Caco-2 (cell line): ENCODE results near the gene LUZP1. TPM values are rescaled to one million over a fixed set of nuclear protein-coding genes. Genes with fewer than 3 reads are reported as not detected.

Experiments
- BruUV-seq: library from RNA; stranded (reverse); fragments of 400-500 nt; replicated peaks from 2 replicates; lab custom pipeline; 2021; lab: Mats Ljungman, UMichigan
- CTCF ChIA-PET: fragments of 300-600 bp; sonication (Branson Sonifier 250); formaldehyde crosslinking; loops from one replicate; lab custom pipeline; 2022; ENCODE audit warnings: antibody characterized with exemption; lab: Charles Lee
- POLR2A ChIA-PET: fragments of 300-600 bp; sonication (Branson Sonifier 250); formaldehyde crosslinking; loops from one replicate; lab custom pipeline; 2022; ENCODE audit warnings: antibody characterized with exemption; lab: Charles Lee
- DNase-seq, 2 experiments: peaks; one replicate each; pipeline versions ENCODE4 v3.0.0 to v3.0.0-alpha.2; 2020 to 2022
- H3K27me3 ChIP-seq: replicated peaks from 2 replicates; pipeline ENCODE4 v1.6.0; 2011; ENCODE audit warnings: low read length; ENCODE audit not compliant: control insufficient read depth, insufficient read depth
- H3K36me3 ChIP-seq: 2 replicates; pipeline ENCODE4 v1.5.1; 2011; ENCODE audit warnings: low read length; ENCODE audit not compliant: control insufficient read depth, insufficient read depth
- H3K4me1 ChIP-seq: fragments of 250-450 bp; sonication (Bioruptor Pico); 2 replicates; pipeline ENCODE4 v1.5.1; 2020; ENCODE audit warnings: mild to moderate bottlenecking
- H3K4me3 ChIP-seq: 2 replicates; pipeline ENCODE4 v1.5.1; 2011; ENCODE audit warnings: low read depth, mild to moderate bottlenecking, control low read depth, low read length
- H3K9me3 ChIP-seq: fragments of 250-450 bp; sonication (Bioruptor Pico); 2 replicates; pipeline ENCODE4 v1.5.1; 2020; ENCODE audit warnings: mild to moderate bottlenecking, moderate library complexity
- H3K27ac Mint-ChIP-seq: one replicate; pipeline ENCODE4 v1.8.0; 2022; ENCODE audit warnings: mixed read lengths; ENCODE audit not compliant: unreplicated experiment
- H3K27me3 Mint-ChIP-seq: one replicate; pipeline ENCODE4 v1.8.0; 2022; ENCODE audit warnings: mixed read lengths; ENCODE audit not compliant: insufficient read depth, unreplicated experiment
- H3K36me3 Mint-ChIP-seq: one replicate; pipeline ENCODE4 v1.8.0; 2022; ENCODE audit warnings: mild to moderate bottlenecking, mixed read lengths; ENCODE audit not compliant: insufficient read depth, unreplicated experiment
- H3K4me1 Mint-ChIP-seq: one replicate; pipeline ENCODE4 v1.8.0; 2022; ENCODE audit warnings: low read depth, mixed read lengths; ENCODE audit not compliant: unreplicated experiment
- H3K4me3 Mint-ChIP-seq: one replicate; pipeline ENCODE4 v1.8.0; 2022; ENCODE audit warnings: mild to moderate bottlenecking, moderate library complexity, mixed read lengths; ENCODE audit not compliant: unreplicated experiment
- H3K9me3 Mint-ChIP-seq: one replicate; pipeline ENCODE4 v1.8.0; 2022; ENCODE audit warnings: mixed read lengths; ENCODE audit not compliant: unreplicated experiment
- intact Hi-C: fragments of 100-400 bp; cut with micrococcal nuclease; formaldehyde crosslinking; loops from one replicate; pipeline ENCODE4 v1.10.0; 2022; ENCODE audit not compliant: unreplicated experiment
- total RNA-seq: library from RNA; stranded (reverse); gene quantifications from 2 replicates; pipeline ENCODE4 v1.2.3, GENCODE V29; 2022
- TF ChIP-seq, protein P1 (sequence below), 2 experiments: fragments of 200-600 bp in 1 of 2; IDR thresholded peaks; 1 replicate in 1 of 2; 2 replicates in 1 of 2; pipeline versions ENCODE4 v1.5.1 to v1.8.0; 2011 to 2022; ENCODE audit warnings: antibody characterized with exemption in 1 of 2, control low read depth in 1 of 2, inconsistent platforms in 1 of 2, low read depth in 1 of 2, low read length in 1 of 2, mild to moderate bottlenecking in 1 of 2, moderate library complexity in 1 of 2; ENCODE audit not compliant: insufficient read depth in 1 of 2, severe bottlenecking in 1 of 2, unreplicated experiment in 1 of 2

LUZP1 gene
- total RNA-seq, 1 experiment from 2014 or later, result 20.6 TPM

DNA sequence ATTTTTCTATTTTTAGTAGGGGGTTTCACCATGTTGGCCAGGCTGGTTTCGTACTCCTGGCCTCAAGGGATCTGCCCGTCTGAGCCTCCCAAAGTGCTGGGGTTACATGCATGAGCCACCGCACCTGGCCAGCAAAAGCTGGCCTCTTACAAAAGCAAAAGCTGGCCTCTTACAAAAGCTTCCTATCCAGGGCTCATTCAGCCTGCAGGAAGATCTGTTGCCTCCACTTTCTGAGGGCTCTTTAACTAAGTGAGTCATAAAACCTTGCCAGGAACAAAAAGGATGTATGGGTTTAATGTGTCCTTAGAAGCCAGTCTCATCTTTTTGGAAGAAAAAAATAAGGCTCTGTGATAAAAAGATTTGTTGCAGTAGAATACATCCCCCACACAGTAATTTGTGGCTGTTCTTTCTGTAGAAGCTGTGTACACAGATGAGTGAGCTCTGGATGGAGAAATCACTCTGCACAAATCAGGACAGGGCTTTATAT lies 33.6 kb upstream of the LUZP1 start:
- Histone ChIP-seq H3K9me3 (no peaks in the 10 kb centered on the region), H3K4me3 (no peak overlapping the region), H3K4me1 (peaks cover under 1% of the 10 kb centered on the region), H3K27me3 (no peaks in the 10 kb centered on the region), H3K36me3 (no peaks in the 10 kb centered on the region)
- ChIA-PET CTCF (no interaction called here), POLR2A (no interaction called here)
- no peak overlapping the region for H3K27ac Mint-ChIP-seq
- peaks cover 5% of the 10 kb centered on the region for H3K36me3 Mint-ChIP-seq
- intact Hi-C loops, result no loop called here
- DNase-seq, result no peak
- H3K4me1 Mint-ChIP-seq, result no peaks in the 10 kb centered on the region
- no peaks in the 10 kb centered on the region for H3K9me3 Mint-ChIP-seq
- no peak overlapping the region for H3K4me3 Mint-ChIP-seq
- no TSS peak for BruUV-seq
- H3K27me3 Mint-ChIP-seq, result no peaks in the 10 kb centered on the region
- TF ChIP-seq, protein P1, sequence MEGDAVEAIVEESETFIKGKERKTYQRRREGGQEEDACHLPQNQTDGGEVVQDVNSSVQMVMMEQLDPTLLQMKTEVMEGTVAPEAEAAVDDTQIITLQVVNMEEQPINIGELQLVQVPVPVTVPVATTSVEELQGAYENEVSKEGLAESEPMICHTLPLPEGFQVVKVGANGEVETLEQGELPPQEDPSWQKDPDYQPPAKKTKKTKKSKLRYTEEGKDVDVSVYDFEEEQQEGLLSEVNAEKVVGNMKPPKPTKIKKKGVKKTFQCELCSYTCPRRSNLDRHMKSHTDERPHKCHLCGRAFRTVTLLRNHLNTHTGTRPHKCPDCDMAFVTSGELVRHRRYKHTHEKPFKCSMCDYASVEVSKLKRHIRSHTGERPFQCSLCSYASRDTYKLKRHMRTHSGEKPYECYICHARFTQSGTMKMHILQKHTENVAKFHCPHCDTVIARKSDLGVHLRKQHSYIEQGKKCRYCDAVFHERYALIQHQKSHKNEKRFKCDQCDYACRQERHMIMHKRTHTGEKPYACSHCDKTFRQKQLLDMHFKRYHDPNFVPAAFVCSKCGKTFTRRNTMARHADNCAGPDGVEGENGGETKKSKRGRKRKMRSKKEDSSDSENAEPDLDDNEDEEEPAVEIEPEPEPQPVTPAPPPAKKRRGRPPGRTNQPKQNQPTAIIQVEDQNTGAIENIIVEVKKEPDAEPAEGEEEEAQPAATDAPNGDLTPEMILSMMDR (IDR thresholded peaks at IDR 0.05; ENCODE audit: insufficient read depth in 1 of 2, low read depth in 1 of 2, low read length in 1 of 2, severe bottlenecking in 1 of 2, unreplicated experiment in 1 of 2), result no peak

DNA sequence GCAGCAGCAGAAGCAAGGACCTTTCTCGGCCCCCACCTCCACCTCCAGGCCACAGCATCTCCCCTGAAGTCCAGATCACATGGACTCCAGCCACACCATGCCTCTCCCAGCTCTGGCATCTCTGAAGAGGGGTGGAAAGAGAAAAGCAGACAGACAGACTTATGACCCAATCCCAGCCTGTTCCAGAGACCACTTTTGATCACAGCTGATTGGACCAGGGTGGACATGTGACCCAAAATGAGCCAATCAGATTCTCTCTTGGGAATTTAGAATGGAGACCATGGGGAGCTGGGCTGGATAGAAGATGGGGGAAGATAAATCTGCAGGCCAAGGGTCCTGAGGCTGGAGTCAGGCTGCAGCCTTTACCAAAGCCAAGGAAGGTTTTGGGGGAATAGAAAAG lies 32.2 kb upstream of the LUZP1 start:
- ChIA-PET CTCF (no interaction called here), POLR2A (no interaction called here)
- no peaks in the 10 kb centered on the region for H3K36me3 ChIP-seq
- Mint-ChIP-seq H3K27ac (no peak overlapping the region), H3K4me3 (no peak overlapping the region), H3K36me3 (peaks cover 2% of the 10 kb centered on the region), H3K27me3 (no peaks in the 10 kb centered on the region), H3K4me1 (no peaks in the 10 kb centered on the region), H3K9me3 (no peaks in the 10 kb centered on the region)
- peaks cover 9% of the 10 kb centered on the region for H3K4me1 ChIP-seq
- intact Hi-C loops, result no loop called here
- H3K27me3 ChIP-seq, result no peaks in the 10 kb centered on the region
- no TSS peak for BruUV-seq
- H3K4me3 ChIP-seq, result no peak overlapping the region
- no peaks in the 10 kb centered on the region for H3K9me3 ChIP-seq
- TF ChIP-seq, protein P1 (IDR thresholded peaks at IDR 0.05; ENCODE audit: insufficient read depth in 1 of 2, low read depth in 1 of 2, low read length in 1 of 2, severe bottlenecking in 1 of 2, unreplicated experiment in 1 of 2), result no peak
- DNase-seq, result no peak

DNA sequence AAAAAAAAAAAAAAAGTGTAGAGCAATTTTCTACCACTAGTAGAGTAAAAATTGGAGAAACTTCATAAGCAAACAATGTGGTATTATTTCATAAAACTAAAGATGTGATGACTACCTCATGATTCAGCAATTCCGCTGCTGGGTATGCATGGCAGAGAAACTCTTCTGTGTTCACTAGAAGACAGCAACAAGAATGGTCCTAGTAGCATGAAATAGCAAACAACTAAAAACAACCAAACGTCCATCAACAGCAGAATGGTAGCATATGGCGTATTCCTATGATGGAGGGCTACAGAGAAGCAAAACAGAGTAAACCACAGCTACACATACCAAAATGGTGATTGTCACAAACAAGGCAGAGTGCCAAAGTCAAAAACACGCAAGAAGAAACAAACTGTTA lies 29.7 kb upstream of the LUZP1 start:
- H3K27me3 Mint-ChIP-seq, result no peaks in the 10 kb centered on the region
- TF ChIP-seq, protein P1 (IDR thresholded peaks at IDR 0.05; ENCODE audit: insufficient read depth in 1 of 2, low read depth in 1 of 2, low read length in 1 of 2, severe bottlenecking in 1 of 2, unreplicated experiment in 1 of 2), result no peak
- no peak overlapping the region for H3K4me3 Mint-ChIP-seq
- no peaks in the 10 kb centered on the region for H3K27me3 ChIP-seq
- CTCF ChIA-PET, result interaction anchor here (0.6 kb wide), 2 partner anchors 22 to 151 kb away, joined by 3 to 5 read pairs; no protein-coding TSS in a partner anchor
- no peaks in the 10 kb centered on the region for H3K9me3 Mint-ChIP-seq
- POLR2A ChIA-PET, result no interaction called here
- no peaks in the 10 kb centered on the region for H3K36me3 ChIP-seq
- no peak for DNase-seq
- no peak overlapping the region for H3K27ac Mint-ChIP-seq
- peaks cover 4% of the 10 kb centered on the region for H3K36me3 Mint-ChIP-seq
- no TSS peak for BruUV-seq
- H3K4me1 ChIP-seq, result peaks cover 9% of the 10 kb centered on the region
- H3K4me3 ChIP-seq, result no peak overlapping the region
- intact Hi-C loops, result no loop called here
- no peaks in the 10 kb centered on the region for H3K9me3 ChIP-seq
- H3K4me1 Mint-ChIP-seq, result no peaks in the 10 kb centered on the region
